SK-N-MC (cell line): ENCODE measurements around the gene DENND5B.

Experiments
- EZH2 ChIP-seq: fragments of 200-600 bp; sonication (generic); IDR thresholded peaks from one replicate; pipeline ENCODE4 v1.6.1; 2017; ENCODE audit warnings: antibody characterized with exemption
- FOXP2 ChIP-seq: optimal IDR thresholded peaks from 2 replicates; pipeline ENCODE3; 2011; ENCODE audit warnings: mild to moderate bottlenecking, moderate library complexity; ENCODE audit not compliant: insufficient read depth; ENCODE audit errors: extremely low read length, control extremely low read depth
- POLR2AphosphoS5 ChIP-seq: IDR thresholded peaks from 2 replicates; pipeline ENCODE4 v1.6.1; 2012; ENCODE audit warnings: mild to moderate bottlenecking, low read depth, low read length, borderline replicate concordance

DNA sequence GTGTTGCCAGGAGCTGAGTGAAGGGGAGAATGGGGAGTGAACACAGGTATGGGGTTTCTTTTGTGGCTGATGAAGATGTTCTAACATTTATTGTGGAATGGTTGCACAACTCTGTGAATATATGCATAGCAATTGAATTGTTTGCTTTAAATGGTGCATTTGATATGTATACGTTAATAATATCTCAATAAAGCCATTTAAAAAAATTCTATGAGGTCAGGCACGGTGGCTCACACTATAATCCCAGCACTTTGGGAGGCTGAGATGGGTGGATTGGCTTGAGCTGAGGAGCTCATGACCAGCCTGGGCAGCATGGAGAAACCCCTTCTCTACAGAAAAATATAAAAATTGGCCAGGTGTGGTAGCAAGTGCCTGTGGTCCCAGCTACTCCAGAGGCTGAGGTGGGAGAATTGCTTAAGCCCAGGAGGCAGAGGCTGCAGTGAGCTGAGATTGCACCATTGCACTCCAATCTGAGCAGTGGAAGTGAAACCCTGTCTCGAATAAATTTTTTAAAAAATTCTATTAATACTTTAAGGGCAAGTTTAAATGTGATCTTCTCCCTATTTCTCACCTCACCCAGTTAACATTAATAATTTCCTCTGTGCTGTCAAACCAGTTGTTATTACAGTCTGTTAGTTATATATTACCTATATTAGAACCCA is 65.3 kb downstream of the DENND5B start:
- TF ChIP-seq POLR2AphosphoS5, result no peak
- no peak for TF ChIP-seq EZH2
- TF ChIP-seq FOXP2, result no peak
